Body of pancreas (tissue), 4 donors: ENCODE measurements around the gene CABYR.

Experiments used
- CTCF ChIP-seq, 7 experiments: fragments of 450-650 bp in 4 of 7; fragments of 200-600 bp in 3 of 7; sonication (generic) in 3 of 7; IDR thresholded peaks; one replicate each; pipeline ENCODE4 v1.5.1; 2016 to 2019; ENCODE audit warnings: antibody characterized with exemption in 7 of 7
- POLR2A ChIP-seq, 3 donors: fragments of 450-650 bp; IDR thresholded peaks; one replicate each; pipeline ENCODE4 v1.6.1; 2016; ENCODE audit warnings: antibody characterized with exemption in 3 of 3, mild to moderate bottlenecking in 2 of 3

GRCh38 chr18:24095976-24096375, 42.9 kb upstream of the CABYR start:
- TF ChIP-seq CTCF (IDR thresholded peaks at IDR 0.05) (no peak), POLR2A (IDR thresholded peaks at IDR 0.05) (no peak)
